Measurements from ENCODE around the gene OPN3.

DNA sequence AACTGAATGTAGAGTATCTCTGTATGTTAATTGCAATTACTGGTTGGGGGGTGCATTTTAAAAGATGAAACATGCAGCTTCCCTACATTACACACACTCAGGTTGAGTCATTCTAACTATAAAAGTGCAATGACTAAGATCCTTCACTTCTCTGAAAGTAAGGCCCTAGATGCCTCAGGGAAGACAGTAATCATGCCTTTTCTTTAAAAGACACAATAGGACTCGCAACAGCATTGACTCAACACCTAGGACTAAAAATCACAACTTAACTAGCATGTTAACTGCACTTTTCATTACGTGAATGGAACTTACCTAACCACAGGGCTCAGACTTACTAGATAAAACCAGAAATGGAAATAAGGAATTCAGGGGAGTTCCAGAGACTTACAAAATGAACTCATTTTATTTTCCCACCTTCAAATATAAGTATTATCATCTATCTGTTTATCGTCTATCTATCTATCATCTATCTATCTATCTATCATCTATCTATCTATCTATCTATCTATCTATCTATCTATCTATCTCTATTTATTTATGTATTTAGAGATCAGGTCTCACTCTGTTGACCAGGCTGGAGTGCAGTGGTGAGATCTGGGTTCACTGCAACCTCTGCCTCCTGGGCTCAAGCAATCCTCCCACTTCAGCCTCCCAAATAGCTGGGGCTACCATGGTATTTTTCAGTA is 47.8 kb downstream of the OPN3 start:
- TF ChIP-seq, protein P1, sequence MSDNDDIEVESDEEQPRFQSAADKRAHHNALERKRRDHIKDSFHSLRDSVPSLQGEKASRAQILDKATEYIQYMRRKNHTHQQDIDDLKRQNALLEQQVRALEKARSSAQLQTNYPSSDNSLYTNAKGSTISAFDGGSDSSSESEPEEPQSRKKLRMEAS (IDR thresholded peaks at IDR 0.05; ENCODE audit: insufficient read depth, insufficient read length): no peak
- TF ChIP-seq POLR2AphosphoS5 (IDR thresholded peaks at IDR 0.05; ENCODE audit: insufficient read depth, low read depth, low read length) (no peak), POLR2A (IDR thresholded peaks at IDR 0.05; ENCODE audit: low read depth, low read length) (no peak), EZH2 (IDR thresholded peaks at IDR 0.05; ENCODE audit: borderline replicate concordance, low read depth, low read length, severe bottlenecking) (no peak), FOS (IDR thresholded peaks at IDR 0.05; ENCODE audit: borderline replicate concordance, insufficient read depth, low read length) (peak; percentile 47), JUN (IDR thresholded peaks at IDR 0.05; ENCODE audit: borderline replicate concordance, insufficient read depth, insufficient read length, low read depth) (no peak)
- TF ChIP-seq, protein P2, sequence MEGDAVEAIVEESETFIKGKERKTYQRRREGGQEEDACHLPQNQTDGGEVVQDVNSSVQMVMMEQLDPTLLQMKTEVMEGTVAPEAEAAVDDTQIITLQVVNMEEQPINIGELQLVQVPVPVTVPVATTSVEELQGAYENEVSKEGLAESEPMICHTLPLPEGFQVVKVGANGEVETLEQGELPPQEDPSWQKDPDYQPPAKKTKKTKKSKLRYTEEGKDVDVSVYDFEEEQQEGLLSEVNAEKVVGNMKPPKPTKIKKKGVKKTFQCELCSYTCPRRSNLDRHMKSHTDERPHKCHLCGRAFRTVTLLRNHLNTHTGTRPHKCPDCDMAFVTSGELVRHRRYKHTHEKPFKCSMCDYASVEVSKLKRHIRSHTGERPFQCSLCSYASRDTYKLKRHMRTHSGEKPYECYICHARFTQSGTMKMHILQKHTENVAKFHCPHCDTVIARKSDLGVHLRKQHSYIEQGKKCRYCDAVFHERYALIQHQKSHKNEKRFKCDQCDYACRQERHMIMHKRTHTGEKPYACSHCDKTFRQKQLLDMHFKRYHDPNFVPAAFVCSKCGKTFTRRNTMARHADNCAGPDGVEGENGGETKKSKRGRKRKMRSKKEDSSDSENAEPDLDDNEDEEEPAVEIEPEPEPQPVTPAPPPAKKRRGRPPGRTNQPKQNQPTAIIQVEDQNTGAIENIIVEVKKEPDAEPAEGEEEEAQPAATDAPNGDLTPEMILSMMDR (IDR thresholded peaks at IDR 0.05; ENCODE audit: extremely low read depth in 1 of 2, insufficient read depth in 1 of 2, low read depth in 1 of 2, low read length in 2 of 2): no peak
